Activated CD4-positive, alpha-beta memory T cell treated with anti-CD3 and anti-CD28 coated beads for 36 hours (primary cell): ENCODE results near the gene PSME2. TPM values are rescaled to one million over a fixed set of nuclear protein-coding genes. Genes with fewer than 3 reads are reported as not detected.
A peak's percentile ranks its signal among the peaks of the same experiment; 100 is the strongest.

Source experiments
- CTCF ChIA-PET: fragments of 350-600 bp; sonication (Branson Sonifier 250); formaldehyde crosslinking; loops from one replicate; lab custom pipeline; 2021; ENCODE audit warnings: antibody characterized with exemption, inconsistent platforms; lab: Charles Lee
- POLR2A ChIA-PET: fragments of 350-600 bp; sonication (Branson Sonifier 250); formaldehyde crosslinking; loops from one replicate; lab custom pipeline; 2021; ENCODE audit warnings: antibody characterized with exemption; lab: Charles Lee
- DNase-seq: peaks from one replicate; pipeline ENCODE4 v3.0.0-alpha.2; 2020
- H3K27ac Mint-ChIP-seq: one replicate; pipeline ENCODE4 v1.8.0; 2021; ENCODE audit warnings: mixed read lengths
- H3K27me3 Mint-ChIP-seq: one replicate; pipeline ENCODE4 v1.8.0; 2021; ENCODE audit warnings: mixed read lengths
- H3K36me3 Mint-ChIP-seq: one replicate; pipeline ENCODE4 v1.8.0; 2021; ENCODE audit warnings: mixed read lengths
- H3K4me1 Mint-ChIP-seq: one replicate; pipeline ENCODE4 v1.8.0; 2021; ENCODE audit warnings: low read depth, mixed read lengths
- H3K4me3 Mint-ChIP-seq: one replicate; pipeline ENCODE4 v1.8.0; 2021; ENCODE audit warnings: mild to moderate bottlenecking, mixed read lengths
- H3K9me3 Mint-ChIP-seq: one replicate; pipeline ENCODE4 v1.8.0; 2021; ENCODE audit warnings: mixed read lengths
- intact Hi-C: fragments of 100-400 bp; cut with micrococcal nuclease; formaldehyde crosslinking; loops from one replicate; pipeline ENCODE4 v1.15.1; 2023
- total RNA-seq, 2 experiments: library from RNA; stranded (reverse); gene quantifications; one replicate each; pipeline ENCODE4 v1.2.3, GENCODE V29; 2021

Gene PSME2
- total RNA-seq, 2 experiments from 2014 or later: 404 to 411 TPM

- DNase-seq: no peak
- H3K27ac Mint-ChIP-seq: peak overlapping the region; percentile 28
- no peak overlapping the region for H3K4me3 Mint-ChIP-seq
- intact Hi-C loops: no loop called here
- ChIA-PET POLR2A (interaction anchor here (0.6 to 3.5 kb wide), 3 partner anchors 8 to 43 kb away, joined by 3 to 12 read pairs (median 3); partner anchors contain the start of genes IPO4, IRF9 and PSME1), CTCF (interaction anchor here (1.1 to 3.5 kb wide), 3 partner anchors 9 to 121 kb away, joined by 3 to 14 read pairs (median 6); partner anchors contain the start of genes IPO4 and IRF9)
- no peaks in the 10 kb centered on the region for H3K9me3 Mint-ChIP-seq
- peaks cover 35% of the 10 kb centered on the region for H3K36me3 Mint-ChIP-seq
- no peaks in the 10 kb centered on the region for H3K27me3 Mint-ChIP-seq
- H3K4me1 Mint-ChIP-seq: peaks cover 3% of the 10 kb centered on the region
Measured at GRCh38 chr14:24179294-24179960, 33.0 kb upstream of the PSME2 start.

GRCh38 chr14:24178399-24179178 is 32.2 kb upstream of the PSME2 start:
- peaks cover 3% of the 10 kb centered on the region for H3K4me1 Mint-ChIP-seq
- H3K27me3 Mint-ChIP-seq: no peaks in the 10 kb centered on the region
- peaks cover 34% of the 10 kb centered on the region for H3K36me3 Mint-ChIP-seq
- intact Hi-C loops: no loop called here
- CTCF ChIA-PET: interaction anchor here (3.5 kb wide), 1 partner anchor 18 kb away, joined by 14 read pairs; the partner anchor contains the start of gene IRF9
- DNase-seq: no peak
- POLR2A ChIA-PET: interaction anchor here (0.6 to 3.5 kb wide), 2 partner anchors 9 to 43 kb away, joined by 3 to 12 read pairs; partner anchors contain the start of genes IPO4 and PSME1
- H3K4me3 Mint-ChIP-seq: no peak overlapping the region
- peak overlapping the region; percentile 28 for H3K27ac Mint-ChIP-seq
- H3K9me3 Mint-ChIP-seq: no peaks in the 10 kb centered on the region

GRCh38 chr14:24177891-24178290 is 31.5 kb upstream of the PSME2 start:
- Mint-ChIP-seq H3K4me3 (no peak overlapping the region), H3K27ac (no peak overlapping the region), H3K36me3 (peaks cover 30% of the 10 kb centered on the region), H3K9me3 (no peaks in the 10 kb centered on the region), H3K4me1 (peaks cover 3% of the 10 kb centered on the region), H3K27me3 (no peaks in the 10 kb centered on the region)
- ChIA-PET POLR2A (interaction anchor here (1.1 to 3.5 kb wide), 2 partner anchors 9 to 16 kb away, joined by 3 to 12 read pairs; partner anchors contain the start of gene IPO4), CTCF (no interaction called here)
- no peak for DNase-seq
- intact Hi-C loops: no loop called here

DNA sequence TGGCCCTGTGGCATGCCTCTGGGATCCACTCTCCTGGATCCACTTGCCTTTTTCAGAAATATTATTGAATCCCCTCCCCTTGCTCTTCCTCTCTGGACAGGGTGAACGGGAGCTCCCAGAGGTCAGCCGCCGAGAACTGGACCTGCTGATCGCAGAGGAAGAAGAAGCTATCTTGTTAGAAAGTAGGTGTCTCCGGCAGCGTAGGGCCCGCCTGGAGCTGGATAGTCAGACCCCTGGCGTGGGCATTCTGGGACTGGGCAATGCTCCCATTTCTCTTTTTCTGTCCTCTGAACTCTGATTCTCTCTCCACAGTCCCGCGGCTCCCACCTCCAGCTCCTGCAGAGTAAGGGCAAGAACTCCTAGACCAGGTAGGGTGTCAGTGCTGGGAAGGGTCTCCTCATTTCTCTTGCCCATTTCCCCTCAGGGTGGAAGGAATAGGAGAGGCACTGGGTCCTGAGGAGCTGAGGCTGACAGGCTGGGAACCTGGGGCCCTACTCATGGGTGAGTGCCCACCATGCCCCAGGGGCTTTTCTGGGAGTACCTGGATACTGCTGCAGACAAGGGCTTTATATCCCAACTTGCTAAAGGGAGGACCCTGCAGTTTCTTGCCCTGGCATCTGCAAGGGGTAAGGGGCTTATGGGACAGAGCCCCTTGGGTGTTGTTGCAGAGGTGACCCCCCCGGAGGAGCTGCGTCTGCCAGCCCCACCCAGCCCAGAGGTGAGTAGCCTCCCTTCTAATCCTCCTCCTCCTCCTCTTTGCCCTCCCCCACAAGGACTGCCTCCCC is 30.8 kb upstream of the PSME2 start:
- POLR2A ChIA-PET: interaction anchor here (1.1 to 3.5 kb wide), 2 partner anchors 10 to 15 kb away, joined by 3 to 12 read pairs; partner anchors contain the start of gene IPO4
- H3K9me3 Mint-ChIP-seq: no peaks in the 10 kb centered on the region
- peaks cover 24% of the 10 kb centered on the region for H3K36me3 Mint-ChIP-seq
- CTCF ChIA-PET: no interaction called here
- H3K27me3 Mint-ChIP-seq: no peaks in the 10 kb centered on the region
- H3K4me3 Mint-ChIP-seq: no peak overlapping the region
- DNase-seq: no peak
- intact Hi-C loops: no loop called here
- no peak overlapping the region for H3K27ac Mint-ChIP-seq
- peaks cover 4% of the 10 kb centered on the region for H3K4me1 Mint-ChIP-seq

DNA sequence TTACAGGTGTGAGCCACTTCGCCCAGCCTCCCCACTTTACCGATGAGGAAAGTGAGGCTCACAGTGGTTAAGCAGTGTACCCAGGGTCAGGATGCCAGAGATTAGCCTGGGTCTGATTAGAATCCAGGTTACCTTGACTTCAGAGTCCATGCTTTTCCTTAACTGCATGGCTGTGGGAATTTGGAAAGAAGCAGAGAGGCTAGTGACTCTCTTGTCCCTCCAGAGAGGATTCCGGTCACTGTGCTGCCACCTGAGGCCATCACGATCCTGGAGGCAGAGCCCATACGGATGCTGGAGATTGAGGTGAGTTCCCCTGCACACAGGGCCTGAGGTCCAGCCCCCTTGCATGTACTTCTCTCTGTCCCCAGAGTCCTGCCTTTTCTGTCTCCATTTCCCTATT is 30.2 kb upstream of the PSME2 start:
- no peak for DNase-seq
- H3K27me3 Mint-ChIP-seq: no peaks in the 10 kb centered on the region
- H3K9me3 Mint-ChIP-seq: no peaks in the 10 kb centered on the region
- no peak overlapping the region for H3K4me3 Mint-ChIP-seq
- intact Hi-C loops: no loop called here
- peaks cover 6% of the 10 kb centered on the region for H3K4me1 Mint-ChIP-seq
- CTCF ChIA-PET: no interaction called here
- H3K27ac Mint-ChIP-seq: no peak overlapping the region
- H3K36me3 Mint-ChIP-seq: peaks cover 24% of the 10 kb centered on the region
- POLR2A ChIA-PET: interaction anchor here (1.1 to 3.5 kb wide), 2 partner anchors 11 to 14 kb away, joined by 3 to 12 read pairs; partner anchors contain the start of gene IPO4

- peaks cover 24% of the 10 kb centered on the region for H3K36me3 Mint-ChIP-seq
- intact Hi-C loops: no loop called here
- H3K27ac Mint-ChIP-seq: no peak overlapping the region
- no peaks in the 10 kb centered on the region for H3K27me3 Mint-ChIP-seq
- ChIA-PET CTCF (interaction anchor here (0.6 to 1.3 kb wide), 3 partner anchors 11 to 115 kb away, joined by 3 to 8 read pairs (median 5); partner anchors contain the start of gene IRF9), POLR2A (interaction anchor here (1.7 kb wide), 1 partner anchor 16 kb away, joined by 5 read pairs; the partner anchor contains the start of gene IPO4)
- H3K4me3 Mint-ChIP-seq: no peak overlapping the region
- peaks cover 15% of the 10 kb centered on the region for H3K4me1 Mint-ChIP-seq
- H3K9me3 Mint-ChIP-seq: no peaks in the 10 kb centered on the region
- no peak for DNase-seq
Measured at GRCh38 chr14:24172871-24173281, 26.5 kb upstream of the PSME2 start.

DNA sequence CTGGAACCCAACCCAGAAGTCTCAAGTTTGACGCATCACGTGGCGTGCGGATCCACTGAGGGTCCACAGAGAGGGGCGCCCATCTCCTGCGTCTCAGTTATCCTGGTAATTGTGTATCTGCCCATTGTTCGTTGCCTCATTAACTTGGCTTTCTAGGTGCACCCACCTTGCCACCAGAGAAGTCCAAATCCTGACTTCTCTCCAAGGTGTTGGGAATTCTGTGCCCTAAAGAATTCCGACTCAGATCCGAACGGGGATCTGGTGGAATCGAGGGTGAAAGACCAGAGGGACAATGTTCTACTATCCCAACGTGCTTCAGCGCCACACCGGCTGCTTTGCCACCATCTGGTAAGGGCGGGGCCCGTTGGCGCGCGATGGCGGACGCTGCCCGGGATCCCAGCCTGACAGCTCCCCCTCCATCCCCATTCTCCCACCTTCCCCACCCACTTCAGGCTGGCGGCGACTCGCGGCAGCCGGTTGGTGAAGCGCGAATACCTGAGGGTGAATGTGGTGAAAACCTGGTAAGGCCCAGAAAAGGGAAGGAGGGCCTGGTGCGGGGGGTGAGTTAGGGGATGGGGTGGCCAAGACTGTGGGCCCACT is 26.0 kb upstream of the PSME2 start:
- ChIA-PET POLR2A (interaction anchor here (0.6 to 1.7 kb wide), 2 partner anchors 10 to 16 kb away, joined by 3 to 5 read pairs; partner anchors contain the start of gene IPO4), CTCF (interaction anchor here (0.6 kb wide), 1 partner anchor 74 kb away, joined by 3 read pairs; no protein-coding TSS in a partner anchor)
- no peak for DNase-seq
- intact Hi-C loops: no loop called here
- H3K9me3 Mint-ChIP-seq: no peaks in the 10 kb centered on the region
- peaks cover 19% of the 10 kb centered on the region for H3K4me1 Mint-ChIP-seq
- H3K36me3 Mint-ChIP-seq: peaks cover 25% of the 10 kb centered on the region
- H3K27me3 Mint-ChIP-seq: no peaks in the 10 kb centered on the region
- H3K27ac Mint-ChIP-seq: peak overlapping the region; percentile 7
- peak overlapping the region; percentile 68 for H3K4me3 Mint-ChIP-seq

DNA sequence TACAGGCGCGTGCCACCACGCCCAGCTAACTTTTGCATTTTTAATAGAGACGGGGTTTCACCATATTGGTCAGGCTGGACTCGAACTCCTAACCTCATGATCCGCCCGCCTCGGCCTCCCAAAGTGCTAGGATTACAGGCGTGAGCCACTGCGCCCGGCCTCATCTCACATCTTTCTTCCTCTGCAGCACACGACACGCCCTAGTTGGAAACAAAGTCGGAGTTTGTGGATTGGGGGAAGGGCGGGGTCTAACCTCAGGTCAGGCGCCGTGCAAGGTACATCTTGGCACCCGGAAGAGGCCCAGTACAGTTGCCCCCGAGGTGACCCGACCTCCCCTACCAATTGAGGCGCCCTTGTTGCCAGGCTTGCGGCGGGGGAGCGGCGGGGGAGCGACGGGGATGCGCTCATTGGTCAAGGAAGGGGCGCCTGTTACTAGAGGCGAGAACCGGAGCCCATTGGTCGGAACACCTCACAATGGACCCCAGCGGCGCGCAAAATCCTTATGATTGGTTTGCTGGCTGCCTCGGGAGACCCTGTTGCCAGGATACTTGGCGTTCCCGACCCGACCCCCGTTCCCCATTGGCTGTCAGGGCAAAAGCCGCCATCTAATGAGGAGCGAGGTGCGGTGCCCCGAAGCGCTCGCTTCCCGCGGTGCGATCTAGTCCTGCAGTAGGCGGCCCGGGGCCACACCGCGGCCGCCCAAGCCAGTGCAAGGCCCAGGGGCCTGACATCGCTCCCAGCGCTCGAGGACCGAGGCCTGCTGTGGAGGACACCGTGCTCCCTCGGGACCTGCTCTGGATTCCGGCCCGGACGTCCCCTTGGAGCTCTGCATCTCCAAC is 25.2 kb upstream of the PSME2 start, which contains the start of gene REC8:
Gene REC8, plus strand, starts transcription at position 659 of the 839 bp plus-strand sequence. CDS start 473 bp downstream, outside the sequence.
- Mint-ChIP-seq H3K36me3 (peaks cover 23% of the 10 kb centered on the region), H3K27me3 (no peaks in the 10 kb centered on the region), H3K4me1 (peaks cover 22% of the 10 kb centered on the region), H3K9me3 (no peaks in the 10 kb centered on the region), H3K4me3 (peak within 1 kb of the TSS; percentile 68), H3K27ac (peak within 1 kb of the TSS; percentile 61)
- ChIA-PET POLR2A (interaction anchor here (0.6 to 1.7 kb wide), 5 partner anchors 9 to 266 kb away, joined by 3 to 9 read pairs (median 4); partner anchors contain the start of genes IPO4 and IRF9), CTCF (interaction anchor here (2.1 kb wide), 1 partner anchor 10 kb away, joined by 10 read pairs; the partner anchor contains the start of gene IRF9)
- intact Hi-C loops: no loop called here
- peak; percentile 81 for DNase-seq

- Mint-ChIP-seq H3K27me3 (no peaks in the 10 kb centered on the region), H3K36me3 (peaks cover 54% of the 10 kb centered on the region), H3K4me1 (peaks cover 44% of the 10 kb centered on the region), H3K4me3 (no peak overlapping the region), H3K9me3 (no peaks in the 10 kb centered on the region), H3K27ac (peak overlapping the region; percentile 47)
- POLR2A ChIA-PET: interaction anchor here (0.6 kb wide), 1 partner anchor 11 kb away, joined by 3 read pairs; no protein-coding TSS in a partner anchor
- DNase-seq: no peak
- intact Hi-C loops: no loop called here
- CTCF ChIA-PET: no interaction called here
Measured at GRCh38 chr14:24167469-24168114, 21.2 kb upstream of the PSME2 start.

GRCh38 chr14:24165785-24166184 is 19.4 kb upstream of the PSME2 start:
- H3K27ac Mint-ChIP-seq: peak overlapping the region; percentile 53
- peaks cover 67% of the 10 kb centered on the region for H3K36me3 Mint-ChIP-seq
- ChIA-PET CTCF (no interaction called here), POLR2A (interaction anchor here (1.5 to 2.2 kb wide), 2 partner anchors 16 to 23 kb away, joined by 5 to 6 read pairs; partner anchors contain the start of gene IPO4)
- H3K9me3 Mint-ChIP-seq: no peaks in the 10 kb centered on the region
- H3K4me3 Mint-ChIP-seq: no peak overlapping the region
- peaks cover 46% of the 10 kb centered on the region for H3K4me1 Mint-ChIP-seq
- intact Hi-C loops: no loop called here
- no peaks in the 10 kb centered on the region for H3K27me3 Mint-ChIP-seq
- DNase-seq: no peak
